Thyroid gland (tissue), 4 donors: ENCODE measurements around the gene PTPN23.

Experiments used
- POLR2A ChIP-seq, 2 donors: fragments of 450-650 bp; IDR thresholded peaks; one replicate each; pipeline ENCODE4 v1.6.1; 2017; ENCODE audit warnings: antibody characterized with exemption in 2 of 2, mild to moderate bottlenecking in 2 of 2, moderate library complexity in 1 of 2
- TF ChIP-seq, protein P1 (sequence below), 6 experiments: fragments of 200-600 bp in 3 of 6; fragments of 450-650 bp in 3 of 6; sonication (generic) in 3 of 6; IDR thresholded peaks; one replicate each; pipeline ENCODE4 v1.5.1; 2016 to 2019; ENCODE audit warnings: antibody characterized with exemption in 6 of 6, mild to moderate bottlenecking in 2 of 6, inconsistent platforms in 1 of 6, moderate library complexity in 1 of 6

DNA sequence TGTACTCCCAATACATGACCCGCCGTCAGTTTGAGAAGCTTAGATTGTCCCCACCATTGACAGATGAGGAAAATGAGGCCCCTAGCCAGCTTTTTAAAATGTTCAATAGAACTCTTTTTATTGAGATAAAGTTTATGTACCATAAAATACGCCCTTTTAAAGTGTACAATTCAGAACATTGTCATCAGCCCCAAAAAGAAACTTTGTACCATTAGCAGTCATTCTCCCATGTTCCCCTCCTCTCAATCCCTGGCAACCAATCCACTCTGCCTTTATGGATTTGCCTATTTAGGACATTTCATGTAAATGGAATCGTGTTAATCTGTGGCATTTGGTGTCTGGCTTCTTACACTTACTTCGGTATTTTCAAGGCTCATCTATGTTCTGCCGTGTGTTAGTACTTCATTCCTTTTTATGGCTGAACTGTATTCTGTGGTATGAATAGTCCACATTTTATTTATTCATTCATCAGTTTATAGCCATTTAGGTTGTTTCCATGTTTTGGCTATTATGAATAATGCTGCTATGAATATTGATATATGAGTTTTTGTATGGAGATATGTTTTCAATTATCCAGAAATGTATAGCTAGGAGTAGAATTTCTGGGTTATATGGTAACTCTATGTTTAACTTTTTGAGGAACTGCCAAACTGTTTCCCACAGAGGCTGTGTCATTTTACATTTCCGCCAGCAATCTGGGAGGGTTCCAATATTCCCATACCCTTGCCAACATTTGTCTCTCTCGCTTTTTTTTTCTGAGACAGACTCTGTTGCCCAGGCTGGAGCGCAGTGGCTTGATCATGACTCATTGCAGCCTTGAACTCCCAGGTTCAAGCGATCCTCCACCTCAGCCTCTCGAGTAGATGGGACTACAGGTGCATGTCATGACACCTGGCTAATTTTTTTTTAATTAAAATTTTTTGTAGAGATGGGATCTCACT, 15.3 kb upstream of the PTPN23 start:
- TF ChIP-seq, protein P1, sequence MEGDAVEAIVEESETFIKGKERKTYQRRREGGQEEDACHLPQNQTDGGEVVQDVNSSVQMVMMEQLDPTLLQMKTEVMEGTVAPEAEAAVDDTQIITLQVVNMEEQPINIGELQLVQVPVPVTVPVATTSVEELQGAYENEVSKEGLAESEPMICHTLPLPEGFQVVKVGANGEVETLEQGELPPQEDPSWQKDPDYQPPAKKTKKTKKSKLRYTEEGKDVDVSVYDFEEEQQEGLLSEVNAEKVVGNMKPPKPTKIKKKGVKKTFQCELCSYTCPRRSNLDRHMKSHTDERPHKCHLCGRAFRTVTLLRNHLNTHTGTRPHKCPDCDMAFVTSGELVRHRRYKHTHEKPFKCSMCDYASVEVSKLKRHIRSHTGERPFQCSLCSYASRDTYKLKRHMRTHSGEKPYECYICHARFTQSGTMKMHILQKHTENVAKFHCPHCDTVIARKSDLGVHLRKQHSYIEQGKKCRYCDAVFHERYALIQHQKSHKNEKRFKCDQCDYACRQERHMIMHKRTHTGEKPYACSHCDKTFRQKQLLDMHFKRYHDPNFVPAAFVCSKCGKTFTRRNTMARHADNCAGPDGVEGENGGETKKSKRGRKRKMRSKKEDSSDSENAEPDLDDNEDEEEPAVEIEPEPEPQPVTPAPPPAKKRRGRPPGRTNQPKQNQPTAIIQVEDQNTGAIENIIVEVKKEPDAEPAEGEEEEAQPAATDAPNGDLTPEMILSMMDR (IDR thresholded peaks at IDR 0.05), result no peak
- TF ChIP-seq POLR2A (IDR thresholded peaks at IDR 0.05), result no peak
